ENCODE measurements around the gene CCER1.
"Not testable (repeated sequence)": the region's sequence is repeated elsewhere in the genome, so short reads cannot be mapped to it uniquely, and the experiment has no call there.

The CCER1 gene

DNA sequence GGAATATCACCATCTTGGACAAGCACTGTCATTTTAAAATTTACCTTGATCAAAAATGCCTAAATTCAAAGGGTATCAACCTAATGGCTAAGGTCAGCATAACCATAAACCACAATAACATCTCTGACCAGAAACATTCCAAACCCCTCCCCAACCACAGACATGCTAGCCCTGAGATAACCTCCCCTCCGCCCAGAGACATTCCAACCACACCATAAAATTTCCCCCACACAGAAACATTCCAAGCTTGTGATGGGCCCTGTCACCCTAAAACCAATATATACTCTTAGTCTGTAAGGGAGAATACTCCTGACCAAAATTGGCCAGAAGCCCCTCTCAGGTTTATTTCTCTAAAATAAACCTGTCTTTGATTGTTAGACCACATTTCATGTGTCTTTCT is 32.1 kb upstream of the CCER1 start:
- TF ChIP-seq SPI1 (IDR thresholded peaks at IDR 0.05; ENCODE audit: low read depth, low read length) = no peak
- DNase-seq (ENCODE audit: insufficient read length, low spot score) (no peak), FAIRE-seq (no peak)

DNA sequence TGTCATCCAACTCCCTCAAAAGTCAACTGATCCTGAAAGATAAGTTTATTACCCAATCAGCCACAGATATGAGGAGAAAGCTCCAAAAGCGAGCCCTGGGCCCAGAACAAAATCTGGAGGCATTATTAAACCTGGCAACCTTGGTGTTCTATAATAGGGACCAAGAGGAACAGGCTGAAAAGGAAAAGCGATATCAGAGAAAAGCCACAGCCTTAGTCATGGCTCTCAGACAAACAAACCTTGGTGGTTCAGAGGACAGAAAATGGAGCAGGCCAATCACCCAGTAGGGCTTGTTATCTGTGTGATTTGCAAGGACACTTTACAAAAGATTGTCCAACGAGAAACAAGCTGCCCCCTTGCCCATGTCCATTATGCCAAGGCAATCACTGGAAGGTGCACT is 30.4 kb upstream of the CCER1 start:
- FAIRE-seq = not testable (repeated sequence)

DNA sequence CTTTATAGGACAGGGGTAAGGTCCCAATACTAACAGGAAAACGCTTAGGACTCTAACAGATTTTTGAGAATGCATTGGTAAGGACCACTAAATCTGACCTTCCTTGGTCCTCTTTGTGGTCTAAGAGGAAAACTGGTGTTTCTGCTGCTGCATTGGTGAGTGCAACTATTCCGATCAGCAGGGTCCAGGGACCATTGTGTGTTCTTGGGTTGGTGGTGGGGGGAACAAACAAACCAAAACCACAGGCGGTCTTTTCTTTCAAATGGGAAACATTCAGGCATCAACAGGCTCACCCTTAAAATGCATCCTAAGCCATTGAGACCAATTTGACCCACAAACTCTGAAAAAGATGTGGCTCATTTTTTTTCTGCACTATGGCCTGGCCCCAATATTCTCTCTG is 29.1 kb upstream of the CCER1 start:
- TF ChIP-seq POU2F2 (IDR thresholded peaks at IDR 0.05; ENCODE audit: low read depth, low read length) (no peak), POLR2AphosphoS5 (IDR thresholded peaks at IDR 0.05; ENCODE audit: low read depth, low read length) (no peak), POLR2A (IDR thresholded peaks at IDR 0.05; ENCODE audit: low read depth, low read length) (no peak), PAX5 (IDR thresholded peaks at IDR 0.05; ENCODE audit: insufficient read depth, low read length, severe bottlenecking) (no peak), TAF1 (IDR thresholded peaks at IDR 0.05; ENCODE audit: low read depth, low read length) (no peak), SPI1 (IDR thresholded peaks at IDR 0.05; ENCODE audit: low read depth, low read length) (no peak)
- DNase-seq (ENCODE audit: insufficient read length, low spot score) (no peak), FAIRE-seq (no peak)

More for the DNA sequence above, 30.4 kb upstream of the CCER1 start:
- DNase-seq (ENCODE audit: insufficient read length, low spot score) = not testable (repeated sequence)

DNA sequence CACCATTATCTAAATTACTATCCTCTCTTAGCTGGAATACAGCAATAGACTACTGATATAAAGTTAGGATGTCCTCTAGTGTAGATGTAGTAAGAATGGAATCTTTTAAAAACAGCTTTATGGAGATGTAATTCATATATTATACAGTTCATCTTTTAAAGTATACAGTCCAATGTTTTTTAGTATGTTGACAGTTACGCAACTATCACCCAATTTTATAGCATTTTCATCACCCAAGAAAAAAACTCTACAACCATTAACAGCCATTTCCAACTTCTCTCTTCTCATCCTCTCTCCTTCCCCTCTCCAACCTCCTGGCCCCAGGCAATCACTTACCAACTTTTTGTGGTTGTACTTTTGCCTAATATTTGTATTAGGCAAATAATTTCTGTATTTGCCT is 27.2 kb upstream of the CCER1 start:
- no peak for FAIRE-seq
- TF ChIP-seq POU2F2 (IDR thresholded peaks at IDR 0.05; ENCODE audit: low read depth, low read length) (no peak), POLR2AphosphoS5 (IDR thresholded peaks at IDR 0.05; ENCODE audit: low read depth, low read length) (no peak), SPI1 (IDR thresholded peaks at IDR 0.05; ENCODE audit: low read depth, low read length) (no peak), PAX5 (IDR thresholded peaks at IDR 0.05; ENCODE audit: insufficient read depth, low read length, severe bottlenecking) (no peak), POLR2A (IDR thresholded peaks at IDR 0.05; ENCODE audit: low read depth, low read length) (no peak), TAF1 (IDR thresholded peaks at IDR 0.05; ENCODE audit: low read depth, low read length) (no peak)

DNA sequence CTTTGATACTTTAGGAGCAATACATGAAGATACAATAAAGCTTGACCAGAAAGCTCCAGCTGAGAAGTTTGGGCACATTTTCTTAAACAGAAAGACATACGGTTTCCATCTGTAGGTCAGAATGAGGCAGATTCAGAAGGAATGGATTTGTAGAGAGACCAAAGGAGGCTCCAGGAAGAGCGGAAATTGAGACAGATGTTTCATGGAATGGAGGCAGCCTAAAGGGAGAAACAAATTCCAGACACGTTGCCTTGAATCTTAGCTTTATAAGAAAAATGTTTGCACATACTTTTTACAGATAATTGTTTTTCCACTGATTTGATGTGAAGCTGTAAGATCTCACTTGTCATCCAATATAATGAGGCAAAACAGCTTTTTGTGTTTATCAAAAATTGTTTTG is 25.0 kb upstream of the CCER1 start:
- FAIRE-seq (no peak), DNase-seq (ENCODE audit: insufficient read length, low spot score) (no peak)
- TF ChIP-seq TAF1 (IDR thresholded peaks at IDR 0.05; ENCODE audit: low read depth, low read length) = no peak
- TF ChIP-seq PAX5 (IDR thresholded peaks at IDR 0.05; ENCODE audit: insufficient read depth, low read length, severe bottlenecking) = no peak
- no peak for TF ChIP-seq POU2F2 (IDR thresholded peaks at IDR 0.05; ENCODE audit: low read depth, low read length)
- TF ChIP-seq POLR2AphosphoS5 (IDR thresholded peaks at IDR 0.05; ENCODE audit: low read depth, low read length) = no peak
- no peak for TF ChIP-seq SPI1 (IDR thresholded peaks at IDR 0.05; ENCODE audit: low read depth, low read length)
- no peak for TF ChIP-seq POLR2A (IDR thresholded peaks at IDR 0.05; ENCODE audit: low read depth, low read length)

More for the DNA sequence above, 27.2 kb upstream of the CCER1 start:
- no peak for DNase-seq (ENCODE audit: insufficient read length, low spot score)

DNA sequence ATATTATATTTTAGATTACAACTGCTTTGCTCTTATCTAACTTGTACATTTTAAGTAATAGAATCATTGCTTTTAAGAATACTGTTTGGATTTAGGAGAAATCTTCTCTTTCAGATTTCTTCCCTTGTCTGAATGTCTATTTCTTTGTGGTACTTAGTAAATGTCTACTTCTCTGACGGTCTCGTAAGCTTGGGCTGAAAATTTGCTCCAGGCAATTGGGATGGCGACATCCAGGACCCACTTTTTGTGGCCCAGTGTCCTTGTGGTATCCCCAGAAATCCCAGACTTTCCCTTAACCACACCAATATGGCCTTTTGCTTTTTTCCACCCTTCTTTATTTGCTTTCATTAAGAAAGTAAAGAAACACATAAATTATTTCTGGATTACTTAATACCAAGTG is 24.0 kb upstream of the CCER1 start:
- TF ChIP-seq PAX5 (IDR thresholded peaks at IDR 0.05; ENCODE audit: insufficient read depth, low read length, severe bottlenecking) = no peak
- TF ChIP-seq TAF1 (IDR thresholded peaks at IDR 0.05; ENCODE audit: low read depth, low read length) = no peak
- no peak for TF ChIP-seq POLR2A (IDR thresholded peaks at IDR 0.05; ENCODE audit: low read depth, low read length)
- TF ChIP-seq POU2F2 (IDR thresholded peaks at IDR 0.05; ENCODE audit: low read depth, low read length) = no peak
- no peak for TF ChIP-seq POLR2AphosphoS5 (IDR thresholded peaks at IDR 0.05; ENCODE audit: low read depth, low read length)
- no peak for TF ChIP-seq SPI1 (IDR thresholded peaks at IDR 0.05; ENCODE audit: low read depth, low read length)
- FAIRE-seq (no peak), DNase-seq (ENCODE audit: insufficient read length, low spot score) (no peak)

DNA sequence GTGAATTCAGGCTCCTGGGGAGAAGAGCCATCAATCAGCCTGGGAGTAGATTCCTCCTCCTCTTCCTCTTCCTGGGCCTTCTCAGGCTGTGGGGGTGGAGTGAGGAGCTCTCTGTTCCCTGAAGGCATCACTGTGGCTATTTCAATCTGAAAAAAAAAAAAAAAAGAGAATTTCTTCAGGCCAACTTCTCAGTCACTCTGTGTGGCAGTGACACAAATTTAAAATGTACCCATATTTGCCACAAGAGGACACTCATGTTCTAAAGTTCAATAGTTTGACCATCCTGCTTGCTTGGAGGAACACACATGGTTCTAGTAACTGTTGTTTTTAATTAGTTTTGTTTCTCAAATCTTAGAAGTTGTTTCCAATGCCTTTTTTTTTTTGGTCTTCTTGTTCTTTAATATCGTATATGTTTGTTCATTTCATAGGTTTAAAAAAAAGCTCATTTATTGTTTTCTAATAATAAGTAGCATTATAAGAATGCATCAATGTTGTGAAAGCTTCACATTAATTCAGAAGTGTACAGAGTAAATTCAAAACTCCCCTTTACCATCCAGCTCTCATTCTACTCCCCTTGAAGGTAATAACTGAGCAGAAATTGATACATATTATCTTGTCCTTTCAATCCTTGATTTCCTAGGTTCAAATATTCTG is 23.3 kb upstream of the CCER1 start:
- TF ChIP-seq TAF1 (IDR thresholded peaks at IDR 0.05; ENCODE audit: low read depth, low read length) (no peak), POLR2A (IDR thresholded peaks at IDR 0.05; ENCODE audit: low read depth, low read length) (no peak), PAX5 (IDR thresholded peaks at IDR 0.05; ENCODE audit: insufficient read depth, low read length, severe bottlenecking) (no peak), SPI1 (IDR thresholded peaks at IDR 0.05; ENCODE audit: low read depth, low read length) (no peak), POU2F2 (IDR thresholded peaks at IDR 0.05; ENCODE audit: low read depth, low read length) (no peak), POLR2AphosphoS5 (IDR thresholded peaks at IDR 0.05; ENCODE audit: low read depth, low read length) (no peak)
- peak; percentile 64 for FAIRE-seq
- no peak for DNase-seq (ENCODE audit: insufficient read length, low spot score)

DNA sequence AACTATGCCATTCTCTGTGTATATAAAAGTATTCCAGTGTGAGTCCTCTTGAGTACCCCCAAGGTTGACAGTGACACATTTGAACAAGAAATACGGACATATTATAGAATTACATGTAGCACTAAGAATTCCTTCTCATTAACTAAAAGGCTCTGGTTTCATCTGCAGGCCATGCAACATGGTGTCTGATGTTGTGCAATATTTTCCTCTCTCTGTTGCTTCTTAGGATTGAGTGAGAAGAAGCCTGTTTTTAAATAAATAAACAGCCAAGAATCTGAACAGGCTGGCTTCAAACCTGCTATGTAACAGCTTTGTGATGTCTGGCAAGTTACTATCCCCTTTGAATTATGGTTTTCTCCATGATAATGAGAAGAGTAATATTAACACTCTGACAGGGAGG is 22.2 kb upstream of the CCER1 start:
- no peak for FAIRE-seq
- TF ChIP-seq POU2F2 (IDR thresholded peaks at IDR 0.05; ENCODE audit: low read depth, low read length) = no peak
- no peak for TF ChIP-seq POLR2AphosphoS5 (IDR thresholded peaks at IDR 0.05; ENCODE audit: low read depth, low read length)
- no peak for TF ChIP-seq SPI1 (IDR thresholded peaks at IDR 0.05; ENCODE audit: low read depth, low read length)
- no peak for TF ChIP-seq TAF1 (IDR thresholded peaks at IDR 0.05; ENCODE audit: low read depth, low read length)
- TF ChIP-seq PAX5 (IDR thresholded peaks at IDR 0.05; ENCODE audit: insufficient read depth, low read length, severe bottlenecking) = no peak
- no peak for TF ChIP-seq POLR2A (IDR thresholded peaks at IDR 0.05; ENCODE audit: low read depth, low read length)
- no peak for DNase-seq (ENCODE audit: insufficient read length, low spot score)

DNA sequence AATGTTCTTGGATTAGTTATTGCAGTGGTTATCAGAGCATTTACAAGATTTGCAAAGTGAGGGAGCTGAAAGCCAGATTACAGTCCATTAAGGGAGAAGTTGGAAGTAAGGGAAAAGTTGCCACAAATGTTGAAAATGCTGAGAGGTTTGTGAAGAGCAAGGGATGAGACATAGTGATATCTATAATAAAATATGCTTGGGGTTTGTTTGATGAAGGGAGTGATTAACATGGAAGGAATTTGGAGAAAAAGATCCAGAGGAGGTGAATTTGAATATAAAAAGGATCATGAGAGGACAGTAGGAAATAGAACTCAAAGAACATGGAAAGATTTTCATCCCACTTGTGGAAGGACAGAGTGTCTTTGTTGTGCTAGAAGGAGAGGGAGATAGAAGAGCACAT is 19.3 kb upstream of the CCER1 start:
- FAIRE-seq (no peak), DNase-seq (ENCODE audit: insufficient read length, low spot score) (no peak)
- TF ChIP-seq POLR2AphosphoS5 (IDR thresholded peaks at IDR 0.05; ENCODE audit: low read depth, low read length) = no peak
- no peak for TF ChIP-seq POU2F2 (IDR thresholded peaks at IDR 0.05; ENCODE audit: low read depth, low read length)
- no peak for TF ChIP-seq PAX5 (IDR thresholded peaks at IDR 0.05; ENCODE audit: insufficient read depth, low read length, severe bottlenecking)
- TF ChIP-seq SPI1 (IDR thresholded peaks at IDR 0.05; ENCODE audit: low read depth, low read length) = no peak
- TF ChIP-seq POLR2A (IDR thresholded peaks at IDR 0.05; ENCODE audit: low read depth, low read length) = no peak
- no peak for TF ChIP-seq TAF1 (IDR thresholded peaks at IDR 0.05; ENCODE audit: low read depth, low read length)

DNA sequence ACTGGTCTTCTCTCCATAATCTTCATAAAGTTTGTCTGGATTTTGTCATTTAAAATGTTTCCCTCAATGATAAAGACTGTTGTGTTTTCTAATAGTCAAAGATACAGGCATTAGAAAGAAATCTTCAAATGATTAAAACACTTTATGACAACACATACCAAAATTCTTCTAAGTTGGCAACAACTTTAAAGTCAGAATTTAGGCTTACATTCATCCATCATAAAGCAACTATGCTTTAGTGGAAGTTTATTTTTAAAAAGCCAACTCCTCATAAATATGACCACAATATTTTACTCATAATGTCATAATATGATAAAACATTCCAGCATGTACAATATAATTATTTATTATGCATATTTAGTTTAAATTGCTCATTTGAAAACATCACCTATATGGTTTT is 17.2 kb upstream of the CCER1 start:
- no peak for DNase-seq (ENCODE audit: insufficient read length, low spot score)
- no peak for TF ChIP-seq POLR2A (IDR thresholded peaks at IDR 0.05; ENCODE audit: low read depth, low read length)
- no peak for TF ChIP-seq POU2F2 (IDR thresholded peaks at IDR 0.05; ENCODE audit: low read depth, low read length)
- TF ChIP-seq SPI1 (IDR thresholded peaks at IDR 0.05; ENCODE audit: low read depth, low read length) = no peak
- no peak for TF ChIP-seq PAX5 (IDR thresholded peaks at IDR 0.05; ENCODE audit: insufficient read depth, low read length, severe bottlenecking)
- no peak for TF ChIP-seq POLR2AphosphoS5 (IDR thresholded peaks at IDR 0.05; ENCODE audit: low read depth, low read length)
- TF ChIP-seq TAF1 (IDR thresholded peaks at IDR 0.05; ENCODE audit: low read depth, low read length) = no peak
- FAIRE-seq = no peak
